ENCODE measurements around the gene CACFD1.

DNA sequence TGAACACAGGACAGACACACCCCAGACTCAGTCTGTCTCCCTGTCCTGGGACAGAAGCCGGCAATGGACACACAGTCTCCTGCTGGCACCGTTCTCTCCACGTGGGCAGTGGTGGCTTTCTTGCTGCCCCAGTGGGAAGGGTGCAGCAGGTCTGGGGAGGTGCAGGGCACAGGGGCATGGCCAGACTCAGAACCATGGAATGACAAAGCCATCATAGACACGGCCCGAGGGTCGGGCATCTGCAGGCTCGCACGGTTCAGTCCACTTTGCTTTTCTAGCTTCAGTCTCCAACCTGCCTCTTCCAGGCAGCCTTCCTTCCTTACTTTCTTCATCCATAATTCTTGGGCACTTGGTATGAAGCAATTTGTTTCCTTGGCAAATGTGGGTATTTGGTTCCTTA is 48.3 kb downstream of the CACFD1 start:
- TF ChIP-seq, protein P1, sequence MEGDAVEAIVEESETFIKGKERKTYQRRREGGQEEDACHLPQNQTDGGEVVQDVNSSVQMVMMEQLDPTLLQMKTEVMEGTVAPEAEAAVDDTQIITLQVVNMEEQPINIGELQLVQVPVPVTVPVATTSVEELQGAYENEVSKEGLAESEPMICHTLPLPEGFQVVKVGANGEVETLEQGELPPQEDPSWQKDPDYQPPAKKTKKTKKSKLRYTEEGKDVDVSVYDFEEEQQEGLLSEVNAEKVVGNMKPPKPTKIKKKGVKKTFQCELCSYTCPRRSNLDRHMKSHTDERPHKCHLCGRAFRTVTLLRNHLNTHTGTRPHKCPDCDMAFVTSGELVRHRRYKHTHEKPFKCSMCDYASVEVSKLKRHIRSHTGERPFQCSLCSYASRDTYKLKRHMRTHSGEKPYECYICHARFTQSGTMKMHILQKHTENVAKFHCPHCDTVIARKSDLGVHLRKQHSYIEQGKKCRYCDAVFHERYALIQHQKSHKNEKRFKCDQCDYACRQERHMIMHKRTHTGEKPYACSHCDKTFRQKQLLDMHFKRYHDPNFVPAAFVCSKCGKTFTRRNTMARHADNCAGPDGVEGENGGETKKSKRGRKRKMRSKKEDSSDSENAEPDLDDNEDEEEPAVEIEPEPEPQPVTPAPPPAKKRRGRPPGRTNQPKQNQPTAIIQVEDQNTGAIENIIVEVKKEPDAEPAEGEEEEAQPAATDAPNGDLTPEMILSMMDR (conservative IDR thresholded peaks at IDR 0.05 in 1 of 2, IDR thresholded peaks at IDR 0.05 in 1 of 2; ENCODE audit: extremely low read depth in 1 of 2, insufficient read depth in 1 of 2, low read depth in 1 of 2, low read length in 2 of 2) = no peak
- TF ChIP-seq EZH2 (IDR thresholded peaks at IDR 0.05; ENCODE audit: borderline replicate concordance, low read length) = no peak

Measured in mammary epithelial cell (primary cell).